HG03565 (cell line): ENCODE measurements around the gene CNPY4.
"Not testable (repeated sequence)": the region's sequence is repeated elsewhere in the genome, so short reads cannot be mapped to it uniquely, and the experiment has no call there.

Experiments
- ATAC-seq: cut with Tn5 transposase; IDR thresholded peaks from one replicate; pipeline ENCODE4 v1.9.1; 2021; ENCODE audit warnings: mild to moderate bottlenecking, moderate library complexity; ENCODE audit not compliant: unreplicated experiment

Gene CNPY4

DNA sequence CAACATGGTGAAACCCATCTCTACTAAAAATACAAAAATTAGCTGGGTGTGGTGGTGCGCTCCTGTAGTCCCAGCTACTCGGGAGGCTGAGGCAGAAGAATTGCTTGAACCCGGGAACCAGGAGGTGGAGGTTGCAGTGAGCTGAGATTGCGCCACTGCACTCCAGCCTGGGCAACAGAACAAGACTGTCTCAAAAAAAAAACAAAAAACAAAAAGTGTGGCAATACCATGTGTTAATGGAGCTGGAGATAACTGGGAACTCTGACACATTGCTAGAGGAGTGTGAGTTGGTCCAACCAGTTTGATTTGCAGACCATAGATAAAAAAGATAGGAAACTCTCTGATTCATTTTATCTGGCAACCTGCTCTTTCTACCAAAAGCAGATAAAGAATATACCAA lies 26.9 kb downstream of the CNPY4 start:
- not testable (repeated sequence) for ATAC-seq

DNA sequence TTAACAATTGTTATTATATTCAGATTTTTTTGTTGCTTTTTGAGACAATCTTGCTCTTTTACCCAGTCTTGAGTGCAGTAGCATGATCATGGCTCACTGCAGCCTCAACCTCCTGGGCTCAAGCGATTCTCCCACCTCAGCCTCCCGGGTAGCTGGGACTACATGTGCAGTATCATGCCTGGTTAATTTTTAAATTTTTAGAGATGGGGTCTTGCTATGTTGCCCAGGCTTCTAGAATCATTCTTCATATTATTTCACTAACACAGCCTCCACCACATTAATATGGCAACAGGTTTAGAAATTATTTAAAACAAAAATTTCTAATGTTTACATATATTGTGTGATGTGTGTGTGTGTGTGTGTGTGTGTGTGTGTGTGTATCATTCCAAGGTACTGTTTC lies 27.8 kb downstream of the CNPY4 start:
- ATAC-seq: no peak

DNA sequence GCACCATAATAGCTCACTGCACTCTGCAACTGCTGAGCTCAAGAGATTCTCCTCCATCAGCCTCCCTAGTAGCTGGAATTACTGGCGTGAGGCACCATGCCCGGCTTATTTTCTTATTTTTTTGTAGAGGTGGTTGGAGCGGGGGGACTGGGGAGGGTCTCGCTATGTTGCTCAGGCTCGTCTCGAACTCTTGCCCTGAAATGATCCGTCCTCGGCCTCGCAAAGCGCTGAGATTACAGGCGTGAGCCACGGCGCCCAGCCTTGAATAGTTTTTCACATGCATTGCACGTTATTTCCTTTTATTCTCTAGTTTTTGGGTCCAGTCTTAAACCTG lies 28.8 kb downstream of the CNPY4 start:
- no peak for ATAC-seq

DNA sequence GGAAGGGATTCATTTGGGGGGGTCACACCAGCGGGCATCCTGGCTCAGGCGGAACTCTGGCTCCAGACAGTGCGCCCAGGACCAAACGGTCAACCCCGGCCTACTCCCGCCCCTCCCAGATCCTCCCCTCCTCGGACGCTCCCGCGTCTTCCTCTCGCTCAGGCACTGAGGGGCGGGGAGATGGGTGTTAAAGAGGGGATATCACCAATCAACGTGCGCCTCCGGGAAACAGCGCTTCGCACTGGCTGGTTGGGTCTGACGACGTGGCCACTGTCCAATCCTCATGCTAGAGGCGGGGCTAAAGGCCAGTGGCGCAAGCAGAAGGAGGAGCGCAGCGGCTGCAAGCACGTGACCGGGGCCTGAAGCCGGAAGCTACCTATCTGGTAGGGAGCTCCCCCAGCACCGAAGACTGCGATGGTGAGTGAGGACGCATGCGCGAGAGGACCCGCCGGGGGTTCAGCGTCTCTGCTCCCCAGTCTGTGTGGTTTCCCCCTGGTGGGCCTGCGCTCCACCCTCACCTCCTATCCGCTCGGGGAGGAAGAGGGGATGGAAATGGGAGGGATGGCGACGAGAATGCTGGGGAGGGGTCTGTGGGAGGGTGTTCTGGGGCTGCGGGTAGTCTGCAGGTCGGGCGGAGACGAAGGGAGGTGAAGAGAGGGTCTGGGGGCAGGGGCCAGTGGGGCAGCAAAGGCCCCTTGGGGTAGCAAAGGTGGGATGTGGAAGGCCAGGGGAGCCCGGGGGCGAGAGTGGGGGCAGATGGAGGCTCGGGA lies 29.3 kb downstream of the CNPY4 start, which contains the start of gene LAMTOR4:
LAMTOR4 (plus strand) TSS at position 360 of the 770 bp plus-strand sequence; CDS start at position 415, 55 bp downstream.
- ATAC-seq: peak; percentile 98

DNA sequence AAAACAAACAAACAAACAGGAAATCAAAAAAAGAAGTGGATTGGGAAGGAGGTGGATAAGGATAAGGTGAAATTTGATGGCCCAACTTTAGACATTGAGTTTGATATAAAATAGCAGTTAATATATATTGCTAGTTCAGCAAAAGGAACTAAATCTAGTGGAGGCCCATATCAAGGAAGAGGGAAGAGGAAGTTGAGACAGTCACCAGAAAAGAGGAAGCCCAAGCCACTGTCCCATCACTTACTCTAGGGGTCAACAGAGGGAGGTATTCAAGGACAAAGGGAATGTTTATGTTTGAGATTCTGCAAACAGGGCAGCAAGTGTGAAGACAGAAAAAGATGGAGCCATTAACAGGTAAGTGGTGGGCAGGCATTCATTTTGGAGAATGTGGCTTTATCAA lies 33.0 kb downstream of the CNPY4 start:
- no peak for ATAC-seq

DNA sequence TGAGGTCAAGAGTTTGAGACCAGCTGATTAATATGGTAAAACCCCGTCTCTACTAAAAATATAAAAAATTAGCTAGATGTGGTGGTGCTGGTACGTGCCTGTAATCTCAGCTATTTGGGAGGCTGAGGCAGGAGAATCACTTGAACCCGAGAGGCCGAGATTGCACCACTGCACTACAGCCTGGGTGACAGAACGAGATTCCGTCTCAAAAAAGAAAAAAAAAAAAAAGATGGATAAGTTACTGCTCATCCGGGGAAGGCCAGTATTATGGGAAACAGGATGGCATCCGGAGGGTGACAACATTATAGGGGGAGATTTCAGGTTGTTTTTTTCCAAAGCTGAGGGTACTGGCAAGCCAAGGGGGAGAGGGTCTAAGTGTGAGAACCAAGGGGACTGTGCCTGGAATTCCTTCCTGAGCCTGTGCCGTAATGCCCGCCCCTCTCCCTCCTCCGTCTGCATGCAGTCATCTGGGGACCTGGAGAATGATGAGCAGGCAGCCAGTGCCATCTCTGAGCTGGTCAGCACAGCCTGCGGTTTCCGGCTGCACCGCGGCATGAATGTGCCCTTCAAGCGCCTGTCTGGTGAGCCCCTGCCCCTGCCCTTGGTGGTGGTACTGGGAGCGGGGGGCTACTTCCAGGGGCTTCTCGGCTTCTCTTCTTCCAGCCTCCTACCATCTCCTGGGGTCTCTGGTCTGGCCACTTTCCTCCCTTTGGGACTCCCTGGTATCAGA lies 33.7 kb downstream of the CNPY4 start:
- ATAC-seq: no peak

DNA sequence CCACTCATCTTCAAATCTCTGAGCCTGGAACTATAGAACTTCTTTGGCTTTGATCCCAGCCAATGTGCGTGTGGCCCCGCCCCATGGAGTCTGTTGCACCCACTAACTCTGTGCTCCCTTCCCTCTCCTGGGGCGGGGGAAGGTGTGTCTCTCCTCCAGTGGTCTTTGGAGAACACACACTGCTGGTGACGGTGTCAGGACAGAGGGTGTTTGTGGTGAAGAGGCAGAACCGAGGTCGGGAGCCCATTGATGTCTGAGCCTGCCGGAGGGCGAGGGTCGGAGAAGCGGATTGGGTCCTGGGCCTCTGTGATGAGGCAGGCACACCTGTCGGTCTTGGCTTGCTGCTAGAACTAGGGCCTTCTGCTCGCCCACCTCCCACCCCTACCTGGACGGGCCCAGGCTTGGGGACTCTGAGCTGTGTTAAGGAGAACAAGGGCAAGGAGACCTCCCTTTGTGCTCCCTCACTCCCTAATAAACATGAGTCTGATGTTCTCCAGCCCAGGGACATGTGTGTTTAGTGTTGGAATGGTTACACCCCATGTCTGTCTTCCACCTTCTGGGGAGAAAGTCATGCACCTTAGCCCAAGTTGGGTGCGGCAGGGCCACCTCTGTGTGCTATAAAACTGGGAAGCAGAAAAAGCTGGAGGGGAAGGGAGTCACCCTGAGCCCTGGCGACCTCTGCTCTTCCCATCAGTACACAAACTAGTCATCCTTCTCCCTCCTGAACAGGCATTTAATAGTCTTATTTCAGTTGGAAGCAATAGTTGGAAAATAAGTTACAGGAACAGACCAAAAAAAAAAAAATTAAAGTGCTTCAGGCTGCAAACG lies 34.5 kb downstream of the CNPY4 start:
- no peak for ATAC-seq

DNA sequence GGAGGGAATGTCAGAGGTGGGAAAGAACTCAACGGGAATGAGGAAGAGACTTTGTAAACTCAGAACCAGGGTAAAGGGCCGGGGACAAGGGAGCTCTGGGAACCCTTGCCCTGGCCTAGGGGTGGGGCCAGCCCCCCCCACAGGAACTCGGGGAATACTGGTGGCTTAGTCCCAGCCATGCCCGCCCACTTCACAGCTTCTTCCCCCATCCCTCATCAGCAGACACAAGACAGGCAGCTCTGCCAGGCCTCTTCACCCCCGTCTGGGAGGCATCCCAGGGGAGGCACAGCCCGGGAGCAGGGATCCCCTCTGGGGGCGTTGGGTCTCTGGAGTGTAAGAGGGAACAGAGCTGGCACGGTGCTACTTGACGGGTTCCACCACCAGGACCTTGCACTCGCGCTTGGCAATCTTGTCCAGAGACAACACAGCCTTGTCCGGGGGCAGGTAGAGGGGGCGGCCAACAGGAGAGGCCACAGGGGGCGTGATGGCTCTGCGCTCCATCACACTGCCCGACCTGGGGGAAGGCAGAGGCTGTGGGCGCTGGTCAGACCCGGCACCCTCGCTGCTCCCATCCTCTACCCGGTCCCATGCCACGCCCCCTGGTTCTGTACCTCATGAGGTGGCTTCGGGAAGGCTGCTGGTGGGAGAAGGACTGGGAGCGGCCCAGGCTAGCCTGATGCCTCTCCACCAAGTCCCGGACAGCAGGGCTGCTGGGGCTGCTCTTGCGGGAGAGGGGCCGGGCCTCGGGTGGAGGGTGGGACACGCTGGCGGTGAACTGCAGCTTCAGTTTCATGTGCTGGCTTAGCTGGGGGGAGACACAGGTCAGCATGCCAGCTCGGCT lies 35.4 kb downstream of the CNPY4 start:
- ATAC-seq: no peak

DNA sequence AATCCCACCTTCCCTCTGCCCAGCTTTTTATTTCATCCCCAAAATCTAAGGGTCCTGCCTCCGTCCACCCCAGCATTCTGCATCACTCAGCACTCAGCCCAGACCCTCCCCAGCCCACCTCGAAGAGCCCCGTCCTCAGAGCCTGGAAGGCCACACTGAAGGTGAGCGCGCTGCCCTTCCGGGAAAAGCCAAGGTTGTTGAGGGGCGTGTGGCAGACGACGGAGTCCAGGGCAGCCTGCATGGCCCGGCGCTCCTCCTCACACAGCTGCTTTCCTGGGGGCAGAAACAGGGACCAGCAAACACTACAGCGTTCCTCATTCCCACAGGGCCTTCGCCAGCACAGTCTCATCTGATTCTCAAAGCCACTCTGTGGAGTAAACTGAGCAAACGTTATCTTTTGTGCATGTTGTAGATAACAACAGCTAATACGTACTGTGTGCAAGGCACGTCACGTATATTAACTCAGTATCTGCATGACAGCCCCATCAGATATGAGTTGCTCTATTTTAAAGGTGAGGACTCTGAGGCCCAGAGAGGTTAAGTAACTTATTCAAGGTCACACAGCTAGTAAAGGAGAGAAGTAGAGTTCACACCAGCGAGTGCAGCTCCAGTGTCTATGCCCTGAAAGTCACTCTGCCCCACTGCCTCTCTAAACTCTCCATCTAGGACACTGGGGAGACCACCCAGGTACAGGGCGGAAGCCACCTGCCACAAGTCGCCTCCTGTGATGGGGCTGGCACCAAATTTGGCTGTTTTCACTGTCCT lies 36.3 kb downstream of the CNPY4 start:
- no peak for ATAC-seq

DNA sequence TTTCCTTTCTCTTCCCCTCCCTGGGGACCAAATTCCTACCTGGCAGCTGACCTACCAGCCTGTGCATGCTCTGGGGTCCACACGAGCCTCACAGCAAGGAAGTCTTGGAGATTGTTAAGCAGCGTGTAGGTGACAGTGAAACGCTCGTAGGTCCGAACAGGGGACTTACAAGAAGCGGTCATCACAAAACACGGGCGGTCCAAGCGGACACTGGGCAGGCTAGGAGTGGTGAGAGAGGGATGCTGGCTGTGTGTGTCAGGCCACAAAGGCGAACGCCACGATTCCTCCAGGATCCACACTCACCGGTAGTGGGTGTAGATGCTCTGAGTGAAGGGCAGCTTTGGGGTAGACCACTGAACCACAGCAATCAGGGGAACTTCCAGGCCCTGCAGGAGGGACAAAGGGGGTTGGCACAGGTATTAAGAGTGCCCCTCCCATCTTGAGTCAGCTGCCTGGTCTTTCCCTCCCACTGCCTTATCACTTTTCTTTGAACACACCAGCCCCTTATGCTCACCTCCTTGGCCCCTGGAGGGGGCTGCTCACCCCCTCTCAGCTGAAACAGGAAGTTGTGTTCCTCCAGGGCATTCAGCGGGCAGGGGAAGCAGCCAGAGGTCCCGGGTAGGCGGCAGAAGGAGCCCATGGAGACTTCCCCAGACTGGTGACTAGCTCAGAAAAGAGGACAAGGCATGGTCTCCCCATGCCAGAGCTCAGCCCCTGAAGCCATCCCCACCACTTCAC lies 37.1 kb downstream of the CNPY4 start:
- no peak for ATAC-seq

DNA sequence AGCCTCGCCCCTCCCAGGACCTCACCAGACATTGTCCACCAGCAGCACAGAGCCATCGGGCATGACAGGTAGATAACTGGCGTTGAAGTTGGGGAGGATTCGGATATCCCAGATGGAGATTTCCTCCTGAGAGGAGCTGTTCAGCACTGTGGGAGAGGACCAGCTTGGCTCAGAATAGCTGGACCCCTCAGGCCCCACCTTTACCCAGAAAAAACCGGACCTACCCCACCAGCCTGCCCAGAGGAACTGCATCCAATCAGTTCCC lies 37.6 kb downstream of the CNPY4 start:
- ATAC-seq: no peak

DNA sequence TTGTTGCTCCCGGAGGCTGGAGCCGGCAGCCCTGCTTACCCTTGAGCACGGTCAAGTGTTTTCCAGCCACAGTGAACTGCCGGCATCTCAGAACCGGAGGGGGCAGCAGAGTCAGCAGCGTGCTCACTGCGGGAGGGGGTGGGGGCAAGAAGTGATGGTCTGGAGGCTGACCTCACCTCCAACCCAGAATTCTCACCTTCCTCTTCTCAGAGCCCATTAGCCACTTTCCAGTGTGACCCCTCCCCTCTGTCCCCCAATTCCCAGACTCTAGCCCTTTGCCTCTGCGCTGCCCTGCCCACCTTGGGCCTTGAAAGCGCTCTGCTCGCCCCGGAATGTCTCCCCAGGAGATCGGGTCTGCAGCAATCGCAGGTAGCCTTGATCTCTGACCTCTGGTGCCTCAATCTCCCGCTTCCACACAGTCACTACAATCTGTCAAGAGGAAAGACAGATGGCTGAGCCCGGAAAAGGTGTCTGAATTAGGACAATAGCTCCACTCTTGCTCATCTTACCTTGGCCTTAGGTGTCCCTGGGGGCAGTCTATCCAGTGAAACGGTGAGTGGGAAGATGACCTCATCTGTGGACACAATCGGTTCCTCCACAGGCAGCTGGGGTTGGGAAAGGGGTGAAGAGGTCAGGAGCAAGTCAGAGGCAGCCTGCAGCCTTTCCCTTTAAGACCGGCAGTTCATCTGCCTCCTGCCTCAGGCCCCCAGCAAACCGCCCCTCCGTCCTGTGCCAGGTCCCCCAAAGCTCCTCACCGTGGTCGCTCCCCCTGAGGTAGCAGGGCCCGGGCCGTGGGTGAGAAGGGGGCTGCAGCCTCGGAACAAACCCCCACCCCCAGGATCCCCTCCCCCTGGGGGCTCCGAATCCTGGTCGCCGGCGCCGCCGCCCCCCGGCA lies 38.1 kb downstream of the CNPY4 start:
- ATAC-seq: no peak

DNA sequence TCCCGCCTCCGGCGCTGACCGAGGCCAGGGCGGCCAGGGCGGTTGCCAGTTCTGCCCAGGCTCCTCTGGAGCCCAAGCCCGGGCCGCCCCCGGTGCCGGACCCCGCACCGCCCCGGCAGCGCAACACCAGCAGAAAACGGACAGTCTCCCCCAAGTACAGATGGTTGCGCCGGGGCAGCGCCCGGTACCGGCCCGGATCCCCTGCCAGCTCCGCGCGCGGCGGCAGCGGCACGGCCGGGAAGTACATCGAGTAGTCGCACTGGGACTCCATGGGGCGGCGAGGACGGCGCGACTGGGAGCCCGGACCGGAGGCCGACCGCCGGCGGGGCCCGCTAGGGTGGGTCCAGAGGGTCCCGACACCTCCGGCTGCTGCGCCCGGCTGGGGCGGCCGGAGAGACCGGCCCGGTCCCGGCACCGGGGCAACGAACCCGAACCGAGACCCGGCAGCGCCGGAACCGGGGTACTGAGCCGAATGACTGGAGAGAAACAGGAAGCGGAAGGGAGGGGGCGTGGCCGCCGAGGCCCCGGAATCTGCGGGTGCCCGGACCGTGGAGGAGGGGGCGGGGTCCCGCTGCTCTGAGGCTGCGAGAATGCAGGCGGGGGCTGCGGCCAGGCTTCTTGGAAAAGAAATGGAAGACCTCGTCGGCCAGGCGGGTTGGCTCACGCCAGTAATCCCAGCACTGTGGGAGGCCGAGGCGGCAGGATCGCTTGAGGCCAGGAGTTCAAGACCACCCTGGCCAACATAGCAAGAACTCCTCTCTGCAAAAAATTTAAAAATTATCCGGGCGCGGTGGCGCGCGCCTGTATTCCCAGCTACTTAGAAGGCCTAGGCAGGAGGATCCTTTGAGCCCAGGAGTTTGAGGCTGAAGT lies 39.0 kb downstream of the CNPY4 start, which contains the start of gene TRAPPC14:
TRAPPC14 (minus strand) TSS at position 495 of the 870 bp plus-strand sequence; CDS start at position 271, 224 bp downstream.
- peak; percentile 49 for ATAC-seq

DNA sequence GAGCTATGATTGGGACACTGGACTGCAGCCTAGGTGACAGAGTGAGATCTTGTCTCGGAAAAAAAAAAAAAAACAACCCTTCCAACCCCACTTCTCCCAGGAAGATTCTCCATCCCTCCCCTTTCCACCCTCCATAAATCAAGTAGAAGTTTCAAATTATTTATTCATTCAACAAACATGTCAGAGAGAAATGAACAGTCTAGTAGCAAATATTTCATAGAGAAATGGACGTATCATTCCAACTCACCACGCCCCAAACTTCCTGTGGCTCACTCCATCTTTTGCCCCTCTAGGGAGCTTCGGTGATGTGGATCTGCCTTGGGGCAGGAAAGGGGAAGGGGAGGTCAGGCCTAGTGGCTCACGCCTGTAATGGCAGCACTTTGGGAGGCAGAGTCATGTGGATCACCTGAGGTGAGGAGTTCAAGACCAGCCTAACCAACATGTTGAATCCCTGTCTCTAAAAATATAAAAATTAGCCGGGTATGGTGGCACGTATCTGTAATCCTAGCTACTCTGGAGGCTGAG lies 39.7 kb downstream of the CNPY4 start:
- no peak for ATAC-seq

DNA sequence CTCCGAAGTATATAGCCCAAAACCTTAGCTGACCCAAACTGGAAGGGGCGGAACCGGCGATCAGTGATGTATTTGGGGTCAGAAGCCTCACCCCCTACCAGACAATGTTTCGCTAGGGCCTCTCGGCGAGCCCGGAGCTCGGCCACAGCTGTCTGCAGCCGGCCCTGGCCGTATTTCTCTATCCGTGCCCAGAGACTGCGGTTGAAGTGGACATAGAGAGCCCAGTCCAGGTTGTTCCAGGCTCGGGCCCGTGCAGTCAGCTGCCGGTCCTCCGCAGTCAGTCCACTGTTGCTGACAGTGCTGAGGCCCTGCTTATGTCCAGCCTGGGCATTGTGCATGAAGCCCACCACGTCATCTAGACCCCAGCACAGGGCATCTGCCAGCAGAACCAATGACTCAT lies 40.6 kb downstream of the CNPY4 start:
- ATAC-seq: no peak

DNA sequence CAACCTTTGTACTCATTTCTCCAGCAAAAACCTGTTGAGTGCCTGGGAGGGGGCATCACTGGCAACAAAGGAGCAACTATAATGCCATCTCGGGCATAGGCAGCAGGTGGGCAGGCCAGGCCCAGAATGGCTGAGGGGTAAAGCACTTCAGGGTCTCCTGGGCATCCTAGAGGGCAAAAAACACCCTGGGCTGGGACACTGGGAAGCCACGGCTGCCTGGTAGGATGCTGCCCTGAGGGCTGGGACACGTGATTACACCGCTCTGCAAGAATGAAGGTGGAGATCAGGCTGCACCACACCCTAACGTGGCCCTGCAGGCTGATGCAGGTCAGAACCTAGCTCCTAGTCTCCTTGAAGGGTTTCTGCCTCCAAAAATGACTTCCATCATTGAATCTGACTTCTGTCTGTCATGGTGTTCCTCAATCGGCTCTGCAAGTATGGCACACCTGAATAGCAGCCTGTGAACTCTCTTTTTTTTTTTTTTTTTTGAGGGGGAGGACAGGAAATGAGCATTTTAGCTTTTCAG lies 43.6 kb downstream of the CNPY4 start:
- no peak for ATAC-seq

DNA sequence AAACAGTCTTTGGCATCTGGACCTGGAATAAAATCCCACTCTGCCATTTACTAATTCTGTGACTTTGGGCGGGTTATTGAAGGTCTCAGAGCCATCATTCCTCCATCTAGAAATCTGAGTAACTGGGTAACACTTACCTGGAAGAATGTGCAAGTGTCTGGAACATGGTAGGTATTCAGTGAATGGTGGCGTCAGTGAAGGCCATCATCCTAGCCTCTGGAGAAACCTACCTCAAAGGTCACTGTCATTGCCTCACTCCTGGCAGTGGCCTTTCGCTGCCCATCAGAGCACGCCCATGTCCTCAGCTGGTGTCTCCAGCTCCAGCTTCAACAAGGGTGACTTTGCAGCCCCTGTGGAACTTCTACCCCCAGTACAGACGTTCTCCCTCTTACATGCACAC lies 44.4 kb downstream of the CNPY4 start:
- ATAC-seq: no peak
